ENCODE results near the gene PSD4.

PSD4 gene

GRCh38 chr2:113175736-113176695, 2.2 kb downstream of the PSD4 start:
- H3K4me3 ChIP-seq (ENCODE audit: low read length) = no peak overlapping the region

GRCh38 chr2:113176696-113177355, 3.1 kb downstream of the PSD4 start:
- no peaks in the 10 kb centered on the region for H3K79me1 ChIP-seq (ENCODE audit: low read length)
- no peaks in the 10 kb centered on the region for H3K36me3 ChIP-seq (ENCODE audit: control insufficient read depth, insufficient read depth, low read length)
- no peak overlapping the region for H2BK5ac ChIP-seq (ENCODE audit: low read length)
- H3K79me2 ChIP-seq (ENCODE audit: control insufficient read depth, insufficient read depth, low read length) = no peaks in the 10 kb centered on the region
- no CpG with 5 or more reads among the region's 7 CpGs for WGBS (ENCODE audit: extremely low coverage, insufficient coverage, low lambda C conversion rate)
- no peak overlapping the region for H3K4me3 ChIP-seq (ENCODE audit: low read length)
- DNase-seq = no peak
- H4K5ac ChIP-seq (ENCODE audit: low read length) = no peak overlapping the region
- no peak overlapping the region for H3K56ac ChIP-seq (ENCODE audit: low read length)
- H3K23ac ChIP-seq (ENCODE audit: low read length) = no peak overlapping the region
- no peak overlapping the region for H3K4me2 ChIP-seq (ENCODE audit: low read length)
- H3K27ac ChIP-seq (ENCODE audit: low read depth, low read length) = no peak overlapping the region
- no peak overlapping the region for H4K8ac ChIP-seq (ENCODE audit: low read depth, low read length)
- no peak overlapping the region for H2BK120ac ChIP-seq (ENCODE audit: low read depth, low read length)
- H3K27me3 ChIP-seq (ENCODE audit: insufficient read depth, low read length, poor library complexity) = no peaks in the 10 kb centered on the region
- H3K18ac ChIP-seq (ENCODE audit: low read length) = no peak overlapping the region
- peaks cover 6% of the 10 kb centered on the region for H3K4me1 ChIP-seq (ENCODE audit: control insufficient read depth, low read depth, low read length)
- no peak overlapping the region for H2AK5ac ChIP-seq (ENCODE audit: low read length)
- no peak overlapping the region for H2BK15ac ChIP-seq (replicated peaks; ENCODE audit: low read depth)
- H3K9ac ChIP-seq (ENCODE audit: low read length) = no peak overlapping the region
- H3K4ac ChIP-seq (ENCODE audit: low read depth, low read length) = no peak overlapping the region

More at GRCh38 chr2:113175736-113176695, 2.2 kb downstream of the PSD4 start:
- Histone ChIP-seq H3K4me2 (ENCODE audit: low read length) (no peak overlapping the region), H3K27me3 (ENCODE audit: insufficient read depth, low read length, poor library complexity) (no peaks in the 10 kb centered on the region), H3K9ac (ENCODE audit: low read length) (no peak overlapping the region), H2BK5ac (ENCODE audit: low read length) (no peak overlapping the region), H3K23ac (ENCODE audit: low read length) (no peak overlapping the region), H3K18ac (ENCODE audit: low read length) (no peak overlapping the region), H3K27ac (ENCODE audit: low read depth, low read length) (no peak overlapping the region), H3K4me1 (ENCODE audit: control insufficient read depth, low read depth, low read length) (peaks cover 6% of the 10 kb centered on the region), H3K79me1 (ENCODE audit: low read length) (no peaks in the 10 kb centered on the region), H3K79me2 (ENCODE audit: control insufficient read depth, insufficient read depth, low read length) (no peaks in the 10 kb centered on the region), H2BK15ac (replicated peaks; ENCODE audit: low read depth) (no peak overlapping the region), H4K8ac (ENCODE audit: low read depth, low read length) (no peak overlapping the region), H2AK5ac (ENCODE audit: low read length) (no peak overlapping the region), H3K36me3 (ENCODE audit: control insufficient read depth, insufficient read depth, low read length) (no peaks in the 10 kb centered on the region), H3K4ac (ENCODE audit: low read depth, low read length) (no peak overlapping the region), H3K56ac (ENCODE audit: low read length) (no peak overlapping the region), H2BK120ac (ENCODE audit: low read depth, low read length) (no peak overlapping the region), H4K5ac (ENCODE audit: low read length) (no peak overlapping the region)
- no CpG with 5 or more reads among the region's 11 CpGs for WGBS (ENCODE audit: extremely low coverage, insufficient coverage, low lambda C conversion rate)
- no peak for DNase-seq

- no peak overlapping the region for H2BK5ac ChIP-seq (ENCODE audit: low read length)
- no CpG with 5 or more reads among the region's 11 CpGs for WGBS (ENCODE audit: extremely low coverage, insufficient coverage, low lambda C conversion rate)
Measured at GRCh38 chr2:113178069-113178746, 4.4 kb downstream of the PSD4 start.

GRCh38 chr2:113178891-113179290, 5.1 kb downstream of the PSD4 start:
- H3K56ac ChIP-seq (ENCODE audit: low read length) = no peak overlapping the region

More at GRCh38 chr2:113178069-113178746, 4.4 kb downstream of the PSD4 start:
- Histone ChIP-seq H3K4ac (ENCODE audit: low read depth, low read length) (no peak overlapping the region), H3K4me3 (ENCODE audit: low read length) (no peak overlapping the region), H3K9ac (ENCODE audit: low read length) (no peak overlapping the region), H2AK5ac (ENCODE audit: low read length) (no peak overlapping the region), H3K23ac (ENCODE audit: low read length) (no peak overlapping the region), H4K5ac (ENCODE audit: low read length) (no peak overlapping the region), H3K27me3 (ENCODE audit: insufficient read depth, low read length, poor library complexity) (no peaks in the 10 kb centered on the region), H2BK15ac (replicated peaks; ENCODE audit: low read depth) (no peak overlapping the region), H3K27ac (ENCODE audit: low read depth, low read length) (no peak overlapping the region), H3K79me1 (ENCODE audit: low read length) (no peaks in the 10 kb centered on the region), H3K36me3 (ENCODE audit: control insufficient read depth, insufficient read depth, low read length) (no peaks in the 10 kb centered on the region), H3K79me2 (ENCODE audit: control insufficient read depth, insufficient read depth, low read length) (no peaks in the 10 kb centered on the region), H4K8ac (ENCODE audit: low read depth, low read length) (no peak overlapping the region), H3K18ac (ENCODE audit: low read length) (no peak overlapping the region), H2BK120ac (ENCODE audit: low read depth, low read length) (no peak overlapping the region), H3K4me2 (ENCODE audit: low read length) (no peak overlapping the region), H3K4me1 (ENCODE audit: control insufficient read depth, low read depth, low read length) (peaks cover 6% of the 10 kb centered on the region), H3K56ac (ENCODE audit: low read length) (no peak overlapping the region)
- no peak for DNase-seq

GRCh38 chr2:113179446-113180045, 5.8 kb downstream of the PSD4 start:
- Histone ChIP-seq H2BK120ac (ENCODE audit: low read depth, low read length) (no peak overlapping the region), H3K79me2 (ENCODE audit: control insufficient read depth, insufficient read depth, low read length) (no peaks in the 10 kb centered on the region), H2AK5ac (ENCODE audit: low read length) (no peak overlapping the region), H2BK15ac (replicated peaks; ENCODE audit: low read depth) (no peak overlapping the region), H3K9ac (ENCODE audit: low read length) (no peak overlapping the region), H3K18ac (ENCODE audit: low read length) (no peak overlapping the region), H3K4me1 (ENCODE audit: control insufficient read depth, low read depth, low read length) (no peaks in the 10 kb centered on the region), H3K36me3 (ENCODE audit: control insufficient read depth, insufficient read depth, low read length) (no peaks in the 10 kb centered on the region), H3K79me1 (ENCODE audit: low read length) (no peaks in the 10 kb centered on the region), H3K4ac (ENCODE audit: low read depth, low read length) (no peak overlapping the region), H3K56ac (ENCODE audit: low read length) (no peak overlapping the region), H3K4me3 (ENCODE audit: low read length) (no peak overlapping the region), H4K5ac (ENCODE audit: low read length) (no peak overlapping the region), H3K27me3 (ENCODE audit: insufficient read depth, low read length, poor library complexity) (no peaks in the 10 kb centered on the region), H3K4me2 (ENCODE audit: low read length) (no peak overlapping the region), H3K27ac (ENCODE audit: low read depth, low read length) (no peak overlapping the region), H3K23ac (ENCODE audit: low read length) (no peak overlapping the region), H4K8ac (ENCODE audit: low read depth, low read length) (no peak overlapping the region), H2BK5ac (ENCODE audit: low read length) (no peak overlapping the region)
- no CpG with 5 or more reads among the region's 8 CpGs for WGBS (ENCODE audit: extremely low coverage, insufficient coverage, low lambda C conversion rate)
- no peak for DNase-seq

More at GRCh38 chr2:113178891-113179290, 5.1 kb downstream of the PSD4 start:
- Histone ChIP-seq H4K5ac (ENCODE audit: low read length) (no peak overlapping the region), H3K36me3 (ENCODE audit: control insufficient read depth, insufficient read depth, low read length) (no peaks in the 10 kb centered on the region), H3K79me2 (ENCODE audit: control insufficient read depth, insufficient read depth, low read length) (no peaks in the 10 kb centered on the region), H4K8ac (ENCODE audit: low read depth, low read length) (no peak overlapping the region), H2BK5ac (ENCODE audit: low read length) (no peak overlapping the region), H3K4me1 (ENCODE audit: control insufficient read depth, low read depth, low read length) (peaks cover 5% of the 10 kb centered on the region), H3K18ac (ENCODE audit: low read length) (no peak overlapping the region), H3K4ac (ENCODE audit: low read depth, low read length) (no peak overlapping the region), H3K23ac (ENCODE audit: low read length) (no peak overlapping the region), H3K79me1 (ENCODE audit: low read length) (no peaks in the 10 kb centered on the region), H2BK120ac (ENCODE audit: low read depth, low read length) (no peak overlapping the region), H3K4me2 (ENCODE audit: low read length) (no peak overlapping the region), H3K4me3 (ENCODE audit: low read length) (no peak overlapping the region), H2AK5ac (ENCODE audit: low read length) (no peak overlapping the region), H3K27me3 (ENCODE audit: insufficient read depth, low read length, poor library complexity) (no peaks in the 10 kb centered on the region), H3K27ac (ENCODE audit: low read depth, low read length) (no peak overlapping the region), H2BK15ac (replicated peaks; ENCODE audit: low read depth) (no peak overlapping the region), H3K9ac (ENCODE audit: low read length) (no peak overlapping the region)
- no peak for DNase-seq
- no CpG with 5 or more reads among the region's 4 CpGs for whole genome bisulfite sequencing (ENCODE audit: extremely low coverage, insufficient coverage, low lambda C conversion rate)
